Posterior cingulate gyrus (tissue), 11 donors: ENCODE measurements around the gene ZFHX3.

Experiments used
- DNase-seq, 10 donors: peaks; one replicate each; pipeline versions ENCODE4 v3.0.0 to v3.0.0-alpha.2; 2020 to 2021; ENCODE audit warnings: mixed read lengths in 3 of 10
- intact Hi-C: fragments of 100-400 bp; cut with DNase I; formaldehyde crosslinking; loops from one replicate; pipeline ENCODE4 v1.15.1; 2023

ZFHX3 gene

GRCh38 chr16:73058221-73058615 lies 10.3 kb upstream of the ZFHX3 start:
- DNase-seq = peak in 3 of 10 donors; percentile 43 to 87 (median 75)
- intact Hi-C loops = no loop called here

GRCh38 chr16:73057291-73058210 lies 9.6 kb upstream of the ZFHX3 start:
- DNase-seq = peak in 2 of 10 donors; percentile 33 to 74
- intact Hi-C loops = no loop called here

GRCh38 chr16:73056921-73057290 lies 9.0 kb upstream of the ZFHX3 start:
- DNase-seq = no peak
- intact Hi-C loops = no loop called here

- intact Hi-C loops = no loop called here
- DNase-seq = no peak
Measured at GRCh38 chr16:73056448-73056847, 8.5 kb upstream of the ZFHX3 start.

GRCh38 chr16:73054813-73055482 lies 7.0 kb upstream of the ZFHX3 start:
- intact Hi-C loops = no loop called here
- no peak for DNase-seq

- DNase-seq = no peak
- intact Hi-C loops = no loop called here
Measured at GRCh38 chr16:73054498-73054812, 6.5 kb upstream of the ZFHX3 start.

- intact Hi-C loops = no loop called here
- peak in 1 of 10 donors; percentile 12 for DNase-seq
Measured at GRCh38 chr16:73054125-73054484, 6.2 kb upstream of the ZFHX3 start.

GRCh38 chr16:73053364-73054124 lies 5.6 kb upstream of the ZFHX3 start:
- intact Hi-C loops = no loop called here
- peak in 1 of 10 donors; percentile 44 for DNase-seq

GRCh38 chr16:73053038-73053363 lies 5.1 kb upstream of the ZFHX3 start:
- intact Hi-C loops = no loop called here
- peak in 1 of 10 donors; percentile 20 for DNase-seq

- intact Hi-C loops = no loop called here
- peak in 1 of 10 donors; percentile 14 for DNase-seq
Measured at GRCh38 chr16:73052576-73052975, 4.6 kb upstream of the ZFHX3 start.

- peak in 1 of 10 donors; percentile 4 for DNase-seq
- intact Hi-C loops = no loop called here
Measured at GRCh38 chr16:73051961-73052360, 4.0 kb upstream of the ZFHX3 start.

- intact Hi-C loops = no loop called here
- DNase-seq = no peak
Measured at GRCh38 chr16:73051226-73051625, 3.3 kb upstream of the ZFHX3 start.

GRCh38 chr16:73050201-73051099 lies 2.5 kb upstream of the ZFHX3 start:
- intact Hi-C loops = no loop called here
- DNase-seq = no peak

GRCh38 chr16:73049511-73049910 lies 1.6 kb upstream of the ZFHX3 start:
- intact Hi-C loops = loop anchor here (10.0 kb wide), 3 partner anchors 115 to 215 kb away; no protein-coding TSS in a partner anchor
- DNase-seq = no peak

GRCh38 chr16:73049091-73049490 lies 1.2 kb upstream of the ZFHX3 start:
- intact Hi-C loops = loop anchor here (10.0 kb wide), 3 partner anchors 114 to 214 kb away; no protein-coding TSS in a partner anchor

GRCh38 chr16:73048292-73049080 lies 558 bp upstream of the ZFHX3 start:
- intact Hi-C loops = loop anchor here (10.0 kb wide), 3 partner anchors 114 to 214 kb away; no protein-coding TSS in a partner anchor
- peak in 2 of 10 donors; percentile 27 to 80 for DNase-seq

More at GRCh38 chr16:73049091-73049490, 1.2 kb upstream of the ZFHX3 start:
- peak in 1 of 10 donors; percentile 4 for DNase-seq

- intact Hi-C loops = loop anchor here (10.0 kb wide), 3 partner anchors 112 to 212 kb away; no protein-coding TSS in a partner anchor
- no peak for DNase-seq
Measured at GRCh38 chr16:73047221-73047535, 750 bp downstream of the ZFHX3 start.

- intact Hi-C loops = loop anchor here (10.0 kb wide), 3 partner anchors 112 to 212 kb away; no protein-coding TSS in a partner anchor
- DNase-seq = no peak
Measured at GRCh38 chr16:73046849-73047214, 1.1 kb downstream of the ZFHX3 start.

- intact Hi-C loops = loop anchor here (10.0 kb wide), 3 partner anchors 112 to 212 kb away; no protein-coding TSS in a partner anchor
- no peak for DNase-seq
Measured at GRCh38 chr16:73046202-73046848, 1.6 kb downstream of the ZFHX3 start.
